Sciatic nerve (tissue), 2 donors: Measurements from ENCODE around the gene TUFT1. TPM values are rescaled to one million over a fixed set of nuclear protein-coding genes. Genes with fewer than 3 reads are reported as not detected.
A peak's percentile ranks its signal among the peaks of the same experiment; 100 is the strongest.
"Not testable (repeated sequence)": the region's sequence is repeated elsewhere in the genome, so short reads cannot be mapped to it uniquely, and the experiment has no call there.

Experiments
- ATAC-seq: fragments of 200-7000 bp; cut with Tn5 transposase; one replicate; pipeline ENCODE4 v1.9.1; 2020; ENCODE audit warnings: mild to moderate bottlenecking, moderate library complexity
- DNase-seq: peaks from one replicate; pipeline ENCODE4 v3.0.0-alpha.2; 2020; ENCODE audit warnings: low spot score
- intact Hi-C: fragments of 100-400 bp; cut with DNase I; formaldehyde crosslinking; loops from one replicate; pipeline ENCODE4 v1.14.2; 2022
- total RNA-seq: library from RNA; stranded (reverse); fragmentation: NEBNext Ultra II Directional; extraction: Animal tissue kit (Norgen Biotek cat#: 25700); gene quantifications from one replicate; pipeline ENCODE4 v1.2.1, GENCODE V29; 2021
- donor health status: DM: no; HTN: no; CAD: no.
- donor health status: DM: no; HTN: no; CAD: no.

TUFT1 gene
- total RNA-seq, 1 donor from 2014 or later, result 3.2 TPM

GRCh38 chr1:151510957-151511635, 29.0 kb upstream of the TUFT1 start, which contains the start of gene CGN:
CGN (plus strand) TSS chr1:151511387; CDS start chr1:151518520, 7,133 bp downstream.
- DNase-seq, result peak; percentile 88
- ATAC-seq, result peak; percentile 97
- intact Hi-C loops, result no loop called here

- ATAC-seq (peak; percentile 48), DNase-seq (peak; percentile 61)
- intact Hi-C loops, result no loop called here
These were observed 28.4 kb upstream of the TUFT1 start for GRCh38 chr1:151511636-151512215.

- ATAC-seq (no peak), DNase-seq (no peak)
- intact Hi-C loops, result no loop called here
These were observed 27.8 kb upstream of the TUFT1 start for GRCh38 chr1:151512326-151512725.

GRCh38 chr1:151512801-151513625, 27.1 kb upstream of the TUFT1 start:
- intact Hi-C loops, result no loop called here
- no peak for ATAC-seq
- no peak for DNase-seq

- DNase-seq (no peak), ATAC-seq (no peak)
- intact Hi-C loops, result no loop called here
These were observed 26.4 kb upstream of the TUFT1 start for GRCh38 chr1:151513626-151514121.

GRCh38 chr1:151514366-151514765, 25.7 kb upstream of the TUFT1 start:
- intact Hi-C loops, result no loop called here

GRCh38 chr1:151515265-151515664, 24.8 kb upstream of the TUFT1 start:
- DNase-seq (no peak), ATAC-seq (no peak)
- intact Hi-C loops, result no loop called here

More at GRCh38 chr1:151514366-151514765, 25.7 kb upstream of the TUFT1 start:
- DNase-seq (no peak), ATAC-seq (no peak)

- ATAC-seq (no peak), DNase-seq (no peak)
- intact Hi-C loops, result no loop called here
These were observed 24.0 kb upstream of the TUFT1 start for GRCh38 chr1:151516031-151516511.

- intact Hi-C loops, result no loop called here
- DNase-seq (no peak), ATAC-seq (no peak)
These were observed 21.7 kb upstream of the TUFT1 start for GRCh38 chr1:151518431-151518830.

- DNase-seq (no peak), ATAC-seq (no peak)
- intact Hi-C loops, result no loop called here
These were observed 21.2 kb upstream of the TUFT1 start for GRCh38 chr1:151518936-151519335.

GRCh38 chr1:151519667-151520066, 20.4 kb upstream of the TUFT1 start:
- no peak for ATAC-seq
- intact Hi-C loops, result loop anchor here (10.0 kb wide), 1 partner anchor 215 kb away; no protein-coding TSS in a partner anchor
- no peak for DNase-seq

GRCh38 chr1:151520359-151520758, 19.8 kb upstream of the TUFT1 start:
- intact Hi-C loops, result loop anchor here (10.0 kb wide), 1 partner anchor 214 kb away; no protein-coding TSS in a partner anchor
- DNase-seq (no peak), ATAC-seq (peak; percentile 71)

- not testable (repeated sequence) for DNase-seq, ATAC-seq
- intact Hi-C loops, result loop anchor here (10.0 kb wide), 1 partner anchor 212 kb away; no protein-coding TSS in a partner anchor
These were observed 17.7 kb upstream of the TUFT1 start for GRCh38 chr1:151522427-151522826.

- DNase-seq (no peak), ATAC-seq (no peak)
- intact Hi-C loops, result loop anchor here (10.0 kb wide), 1 partner anchor 211 kb away; no protein-coding TSS in a partner anchor
These were observed 16.8 kb upstream of the TUFT1 start for GRCh38 chr1:151523326-151523725.

GRCh38 chr1:151524736-151525135, 15.4 kb upstream of the TUFT1 start:
- intact Hi-C loops, result loop anchor here (10.0 kb wide), 1 partner anchor 210 kb away; no protein-coding TSS in a partner anchor
- DNase-seq (no peak), ATAC-seq (no peak)

- DNase-seq (no peak), ATAC-seq (no peak)
These were observed 13.2 kb upstream of the TUFT1 start for GRCh38 chr1:151526735-151527525.

GRCh38 chr1:151529211-151529702, 10.9 kb upstream of the TUFT1 start:
- ATAC-seq (no peak), DNase-seq (no peak)
- intact Hi-C loops, result loop anchor here (10.0 kb wide), 1 partner anchor 206 kb away; no protein-coding TSS in a partner anchor

More at GRCh38 chr1:151526735-151527525, 13.2 kb upstream of the TUFT1 start:
- intact Hi-C loops, result loop anchor here (10.0 kb wide), 1 partner anchor 208 kb away; no protein-coding TSS in a partner anchor

- ATAC-seq (no peak), DNase-seq (no peak)
- intact Hi-C loops, result loop anchor here (10.0 kb wide), 1 partner anchor 205 kb away; no protein-coding TSS in a partner anchor
These were observed 10.3 kb upstream of the TUFT1 start for GRCh38 chr1:151529781-151530180.
